IMR-90 (cell line): ENCODE measurements around the gene ALKBH6. TPM values are rescaled to one million over a fixed set of nuclear protein-coding genes. Genes with fewer than 3 reads are reported as not detected.

Experiments used
- ATAC-seq: fragments of 200-7000 bp; cut with Tn5 transposase; 2 replicates; pipeline ENCODE4 v1.9.1; 2020; ENCODE audit warnings: low read depth, mild to moderate bottlenecking, moderate library complexity
- BruUV-seq: library from RNA; stranded (reverse); fragments of 400-500 nt; replicated peaks from 2 replicates; lab custom pipeline; 2021; lab: Mats Ljungman, UMichigan
- CTCF ChIA-PET: fragments of 300-600 bp; formaldehyde crosslinking; extraction: SDS; loops from one replicate; lab custom pipeline; 2021; ENCODE audit warnings: antibody characterized with exemption; lab: Yijun Ruan, JAX
- POLR2A ChIA-PET: fragments of 300-600 bp; sonication (Branson Sonifier 250); formaldehyde crosslinking; loops from one replicate; lab custom pipeline; 2022; ENCODE audit warnings: antibody characterized with exemption; ENCODE audit not compliant: unreplicated experiment; lab: Charles Lee
- DNase-seq: peaks from one replicate; pipeline ENCODE4 v3.0.0; 2013
- H2AFZ ChIP-seq: replicated peaks from 2 replicates; pipeline ENCODE3; 2013; ENCODE audit warnings: low read length, mild to moderate bottlenecking; ENCODE audit not compliant: poor library complexity
- H2AK5ac ChIP-seq: 2 replicates; pipeline ENCODE4 v1.6.1; 2013; ENCODE audit warnings: low read depth, low read length, inconsistent platforms
- H2AK9ac ChIP-seq: replicated peaks from 2 replicates; pipeline ENCODE3; 2013; ENCODE audit warnings: mild to moderate bottlenecking, low read depth, low read length, moderate library complexity; ENCODE audit not compliant: poor library complexity
- H2BK120ac ChIP-seq: 2 replicates; pipeline ENCODE4 v1.6.1; 2013; ENCODE audit warnings: low read depth, low read length, inconsistent platforms
- H2BK15ac ChIP-seq: 3 replicates; pipeline ENCODE4 v1.6.1; 2013; ENCODE audit warnings: low read depth, low read length, inconsistent platforms
- H2BK20ac ChIP-seq: 2 replicates; pipeline ENCODE4 v1.6.1; 2013; ENCODE audit warnings: low read depth, mild to moderate bottlenecking, inconsistent platforms, low read length, moderate library complexity
- H2BK5ac ChIP-seq: 2 replicates; pipeline ENCODE4 v1.6.1; 2013; ENCODE audit warnings: mild to moderate bottlenecking, low read depth, low read length, inconsistent platforms; ENCODE audit not compliant: poor library complexity, severe bottlenecking
- H3K14ac ChIP-seq: replicated peaks from 2 replicates; pipeline ENCODE4 v1.6.1; 2013; ENCODE audit warnings: low read depth, low read length, inconsistent platforms
- H3K18ac ChIP-seq: 2 replicates; pipeline ENCODE4 v1.6.1; 2013; ENCODE audit warnings: low read depth, low read length, control low read depth
- H3K23ac ChIP-seq: 2 replicates; pipeline ENCODE4 v1.6.1; 2013; ENCODE audit warnings: low read depth, low read length, inconsistent platforms
- H3K27ac ChIP-seq: 2 replicates; pipeline ENCODE4 v1.5.1; 2013; ENCODE audit warnings: mild to moderate bottlenecking, control low read depth, low read length; ENCODE audit not compliant: insufficient read depth
- H3K27me3 ChIP-seq: 2 replicates; pipeline ENCODE4 v1.6.1; 2013; ENCODE audit warnings: low read length; ENCODE audit not compliant: control insufficient read depth, insufficient read depth
- H3K36me3 ChIP-seq: 2 replicates; pipeline ENCODE4 v1.6.1; 2013; ENCODE audit warnings: low read length, mixed read lengths; ENCODE audit not compliant: control insufficient read depth, insufficient read depth
- H3K4ac ChIP-seq: 2 replicates; pipeline ENCODE4 v1.6.1; 2013; ENCODE audit warnings: low read depth, low read length, inconsistent platforms
- H3K4me1 ChIP-seq: 2 replicates; pipeline ENCODE4 v1.6.1; 2013; ENCODE audit warnings: low read length, mixed read lengths; ENCODE audit not compliant: control insufficient read depth, insufficient read depth
- H3K4me2 ChIP-seq: 2 replicates; pipeline ENCODE4 v1.6.1; 2013; ENCODE audit warnings: low read depth, mild to moderate bottlenecking, control low read depth, low read length, moderate library complexity
- H3K4me3 ChIP-seq: 2 replicates; pipeline ENCODE4 v1.5.1; 2013; ENCODE audit warnings: low read depth, mild to moderate bottlenecking, control low read depth, low read length, moderate library complexity; ENCODE audit not compliant: insufficient read depth
- H3K56ac ChIP-seq: 2 replicates; pipeline ENCODE4 v1.6.1; 2013; ENCODE audit warnings: low read length, inconsistent platforms; ENCODE audit not compliant: insufficient read depth; ENCODE audit errors: extremely low read depth
- H3K79me1 ChIP-seq, 2 experiments: 2 replicates each; pipeline ENCODE4 v1.6.1; 2013; ENCODE audit warnings: low read length in 2 of 2, inconsistent platforms in 1 of 2, low read depth in 1 of 2
- H3K9ac ChIP-seq: 2 replicates; pipeline ENCODE4 v1.6.1; 2013; ENCODE audit warnings: low read depth, low read length, control low read depth
- H3K9me1 ChIP-seq: 2 replicates; pipeline ENCODE4 v1.6.1; 2013; ENCODE audit warnings: low read length, inconsistent platforms; ENCODE audit not compliant: insufficient read depth
- H3K9me3 ChIP-seq: 2 replicates; pipeline ENCODE4 v1.6.1; 2013; ENCODE audit warnings: low read length; ENCODE audit not compliant: control insufficient read depth, insufficient read depth
- H4K20me1 ChIP-seq: 2 replicates; pipeline ENCODE4 v1.6.1; 2013; ENCODE audit warnings: low read length, inconsistent platforms; ENCODE audit not compliant: insufficient read depth
- H4K5ac ChIP-seq: 2 replicates; pipeline ENCODE4 v1.6.1; 2013; ENCODE audit warnings: mild to moderate bottlenecking, low read depth, low read length, control low read depth
- H4K8ac ChIP-seq, 2 experiments: 2 replicates each; pipeline ENCODE4 v1.6.1; 2013; ENCODE audit warnings: low read depth in 2 of 2, low read length in 2 of 2, control low read depth in 1 of 2, inconsistent platforms in 1 of 2
- H4K91ac ChIP-seq: 2 replicates; pipeline ENCODE4 v1.6.1; 2013; ENCODE audit warnings: low read depth, low read length, inconsistent platforms; ENCODE audit not compliant: insufficient read depth
- BHLHE40 ChIP-seq: fragments of 150-350 bp; IDR thresholded peaks from 2 replicates; pipeline ENCODE4 v1.6.1; 2016; ENCODE audit warnings: mild to moderate bottlenecking, low read depth, low read length
- CHD1 ChIP-seq: IDR thresholded peaks from 2 replicates; pipeline ENCODE4 v1.6.1; 2012; ENCODE audit warnings: low read depth, low read length, improper control_type of control experiment
- CTCF ChIP-seq: conservative IDR thresholded peaks from 2 replicates; pipeline ENCODE4 v1.5.1; 2012; ENCODE audit warnings: mild to moderate bottlenecking, low read depth, low read length, improper control_type of control experiment
- MXI1 ChIP-seq: IDR thresholded peaks from 2 replicates; pipeline ENCODE4 v1.6.1; 2012; ENCODE audit warnings: low read depth, mild to moderate bottlenecking, low read length, moderate library complexity, borderline replicate concordance
- NFE2L2 ChIP-seq: fragments of 150-350 bp; IDR thresholded peaks from 2 replicates; pipeline ENCODE4 v1.6.1; 2016; ENCODE audit warnings: low read depth, mild to moderate bottlenecking, low read length
- RAD21 ChIP-seq: IDR thresholded peaks from 2 replicates; pipeline ENCODE4 v1.6.1; 2012; ENCODE audit warnings: low read length, improper control_type of control experiment
- RCOR1 ChIP-seq: IDR thresholded peaks from 2 replicates; pipeline ENCODE4 v1.6.1; 2012; ENCODE audit warnings: mild to moderate bottlenecking, low read length, improper control_type of control experiment; ENCODE audit not compliant: insufficient replicate concordance
- SMC3 ChIP-seq: fragments of 150-350 bp; IDR thresholded peaks from 2 replicates; pipeline ENCODE4 v1.6.1; 2016; ENCODE audit warnings: low read depth, mild to moderate bottlenecking, antibody characterized with exemption, low read length, moderate library complexity
- WGBS, 2 experiments: methylation state at CpG; one replicate each; pipeline versions ENCODE4 v1.1.5 to v1.1.7; 2013; ENCODE audit warnings: missing lambda C conversion rate in 2 of 2; ENCODE audit not compliant: insufficient read length in 1 of 2; ENCODE audit errors: extremely low coverage in 2 of 2; 5-methylcytosine and 5-hydroxymethylcytosine counted together
- dilution Hi-C: fragments of 300-500 bp; cut with HindIII; formaldehyde crosslinking; loops from one replicate; pipeline ENCODE4 v1.14.3; 2018; ENCODE audit warnings: low sequenced_read_pairs; ENCODE audit not compliant: unreplicated experiment
- in situ Hi-C: fragments of 300-500 bp; cut with MboI; formaldehyde crosslinking; loops from 3 replicates; pipeline ENCODE4 v1.14.3; 2019; ENCODE audit warnings: low sequenced_read_pairs, inconsistent platforms, mixed read lengths
- intact Hi-C: fragments of 100-400 bp; cut with micrococcal nuclease; formaldehyde crosslinking; loops from 2 replicates; pipeline ENCODE4 v1.10.0; 2022
- polyA plus RNA-seq, 3 experiments: library from polyadenylated mRNA; depleted of rRNA; stranded (reverse); fragments of >200 nt; gene quantifications; 2 replicates each; pipeline ENCODE4 v1.2.3, GENCODE V29; 2012; ENCODE audit warnings: low replicate concordance in 1 of 3
- total RNA-seq: library from RNA; depleted of rRNA; stranded (reverse); fragments of >200 nt; gene quantifications from 2 replicates; pipeline ENCODE4 v1.2.3, GENCODE V29; 2012

Gene ALKBH6
- total and polyA plus RNA-seq, 2 of the 4 experiments (the other 2 are of a cell fraction): 12.9 to 38.7 TPM

GRCh38 chr19:35986664-35987570 lies 27.1 kb downstream of the ALKBH6 start:
- H3K9me1 ChIP-seq: no peaks in the 10 kb centered on the region
- BruUV-seq: no TSS peak
- peak overlapping the region; percentile 18; the same call in 1 of the 2 replicates for H3K4me2 ChIP-seq
- H2BK20ac ChIP-seq: no peak overlapping the region
- no peak overlapping the region for H3K18ac ChIP-seq
- H3K4ac ChIP-seq: no peak overlapping the region
- H3K14ac ChIP-seq: no peak overlapping the region
- ChIA-PET POLR2A (no interaction called here), CTCF (interaction anchor here (0.7 kb wide), 1 partner anchor 121 kb away, joined by 3 read pairs; no protein-coding TSS in a partner anchor)
- TF ChIP-seq SMC3 (no peak), CTCF (no peak), MXI1 (no peak), NFE2L2 (no peak), CHD1 (no peak), RAD21 (no peak), RCOR1 (no peak), BHLHE40 (no peak)
- H3K9me3 ChIP-seq: peaks cover 5% of the 10 kb centered on the region
- DNase-seq: no peak
- H2AK5ac ChIP-seq: no peak overlapping the region
- H3K23ac ChIP-seq: no peak overlapping the region
- H3K36me3 ChIP-seq: no peaks in the 10 kb centered on the region
- H3K9ac ChIP-seq: no peak overlapping the region
- no peak overlapping the region for H4K91ac ChIP-seq
- H3K4me1 ChIP-seq: no peaks in the 10 kb centered on the region
- H3K27ac ChIP-seq: no peak overlapping the region
- H3K79me1 ChIP-seq: no peaks in the 10 kb centered on the region
- peak overlapping the region; percentile 70 for H2AFZ ChIP-seq
- peak overlapping the region; percentile 17 for H3K4me3 ChIP-seq
- no peak overlapping the region for H2BK15ac ChIP-seq
- H2AK9ac ChIP-seq: no peak overlapping the region
- no peak overlapping the region for H2BK120ac ChIP-seq
- peaks cover 28% of the 10 kb centered on the region for H3K27me3 ChIP-seq
- in situ Hi-C loops (no loop called here), dilution Hi-C loops (no loop called here), intact Hi-C loops (no loop called here)
- H4K5ac ChIP-seq: no peak overlapping the region
- H4K20me1 ChIP-seq: no peaks in the 10 kb centered on the region; the same call in 1 of the 2 replicates
- H4K8ac ChIP-seq: no peak overlapping the region
- 10% methylated on average over 31 of the region's 54 CpGs; no CpG with 5 or more reads in 1 of the 2 experiments for WGBS, 2 experiments
- no peak overlapping the region for H2BK5ac ChIP-seq
- H3K56ac ChIP-seq: no peak overlapping the region
- ATAC-seq: peak; percentile 81
